Transverse colon (tissue), 4 donors: ENCODE data around the gene SMAD6.

ENCODE experiments used
- EP300 ChIP-seq: sonication (generic); formaldehyde crosslinking; IDR thresholded peaks from one replicate; pipeline ENCODE4 v1.6.1; 2017; ENCODE audit warnings: antibody characterized with exemption, low read depth
- POLR2A ChIP-seq: fragments of 450-650 bp; IDR thresholded peaks from one replicate; pipeline ENCODE4 v1.6.1; 2016; ENCODE audit warnings: antibody characterized with exemption, mild to moderate bottlenecking, moderate library complexity
- POLR2AphosphoS5 ChIP-seq, 3 donors: sonication (generic); formaldehyde crosslinking; IDR thresholded peaks; one replicate each; pipeline ENCODE4 v1.6.1; 2016; ENCODE audit warnings: antibody characterized with exemption in 3 of 3
- TF ChIP-seq, protein P1 (sequence below), 5 experiments: fragments of 200-600 bp in 3 of 5; fragments of 450-650 bp in 2 of 5; sonication (generic) in 3 of 5; IDR thresholded peaks; 1 replicate in 2 of 5; 2 replicates in 3 of 5; pipeline ENCODE4 v1.5.1; 2016 to 2017; ENCODE audit warnings: antibody characterized with exemption in 5 of 5, inconsistent platforms in 3 of 5, mild to moderate bottlenecking in 2 of 5, moderate library complexity in 1 of 5

- TF ChIP-seq, protein P1, sequence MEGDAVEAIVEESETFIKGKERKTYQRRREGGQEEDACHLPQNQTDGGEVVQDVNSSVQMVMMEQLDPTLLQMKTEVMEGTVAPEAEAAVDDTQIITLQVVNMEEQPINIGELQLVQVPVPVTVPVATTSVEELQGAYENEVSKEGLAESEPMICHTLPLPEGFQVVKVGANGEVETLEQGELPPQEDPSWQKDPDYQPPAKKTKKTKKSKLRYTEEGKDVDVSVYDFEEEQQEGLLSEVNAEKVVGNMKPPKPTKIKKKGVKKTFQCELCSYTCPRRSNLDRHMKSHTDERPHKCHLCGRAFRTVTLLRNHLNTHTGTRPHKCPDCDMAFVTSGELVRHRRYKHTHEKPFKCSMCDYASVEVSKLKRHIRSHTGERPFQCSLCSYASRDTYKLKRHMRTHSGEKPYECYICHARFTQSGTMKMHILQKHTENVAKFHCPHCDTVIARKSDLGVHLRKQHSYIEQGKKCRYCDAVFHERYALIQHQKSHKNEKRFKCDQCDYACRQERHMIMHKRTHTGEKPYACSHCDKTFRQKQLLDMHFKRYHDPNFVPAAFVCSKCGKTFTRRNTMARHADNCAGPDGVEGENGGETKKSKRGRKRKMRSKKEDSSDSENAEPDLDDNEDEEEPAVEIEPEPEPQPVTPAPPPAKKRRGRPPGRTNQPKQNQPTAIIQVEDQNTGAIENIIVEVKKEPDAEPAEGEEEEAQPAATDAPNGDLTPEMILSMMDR (IDR thresholded peaks at IDR 0.05): no peak
- TF ChIP-seq EP300 (no peak), POLR2A (no peak), POLR2AphosphoS5 (IDR thresholded peaks at IDR 0.05) (no peak)
Observed at GRCh38 chr15:66809664-66810063, 107.6 kb downstream of the SMAD6 start.
